SK-N-MC (cell line): ENCODE data around the gene FOXP1.

ENCODE experiments used
- EZH2 ChIP-seq: fragments of 200-600 bp; sonication (generic); IDR thresholded peaks from one replicate; pipeline ENCODE4 v1.6.1; 2017; ENCODE audit warnings: antibody characterized with exemption
- FOXP2 ChIP-seq: optimal IDR thresholded peaks from 2 replicates; pipeline ENCODE3; 2011; ENCODE audit warnings: mild to moderate bottlenecking, moderate library complexity; ENCODE audit not compliant: insufficient read depth; ENCODE audit errors: extremely low read length, control extremely low read depth
- POLR2AphosphoS5 ChIP-seq: IDR thresholded peaks from 2 replicates; pipeline ENCODE4 v1.6.1; 2012; ENCODE audit warnings: mild to moderate bottlenecking, low read depth, low read length, borderline replicate concordance

GRCh38 chr3:71294919-71295318 is 288.6 kb downstream of the FOXP1 start:
- TF ChIP-seq EZH2 = no peak
- TF ChIP-seq POLR2AphosphoS5 = no peak
- no peak for TF ChIP-seq FOXP2
